Cardiac fibroblast (primary cell): Measurements from ENCODE around the gene C14orf132.

Experiments
- DNase-seq, 2 donors: peaks; one replicate each; pipeline versions ENCODE4 v3.0.0 to v3.0.0-alpha.2; 2010; ENCODE audit warnings: low read depth in 2 of 2
- H3K4me3 ChIP-seq, 2 donors: replicated peaks in 1 of 2; 1 replicate in 1 of 2; 2 replicates in 1 of 2; pipeline ENCODE4 v1.5.1; 2011; ENCODE audit warnings: low read depth in 2 of 2, low read length in 2 of 2, mild to moderate bottlenecking in 2 of 2, moderate library complexity in 1 of 2
- TF ChIP-seq, protein P1 (sequence below): IDR thresholded peaks from one replicate; pipeline ENCODE4 v1.5.1; 2011; ENCODE audit warnings: low read depth, mild to moderate bottlenecking, low read length, inconsistent platforms

The C14orf132 gene

DNA sequence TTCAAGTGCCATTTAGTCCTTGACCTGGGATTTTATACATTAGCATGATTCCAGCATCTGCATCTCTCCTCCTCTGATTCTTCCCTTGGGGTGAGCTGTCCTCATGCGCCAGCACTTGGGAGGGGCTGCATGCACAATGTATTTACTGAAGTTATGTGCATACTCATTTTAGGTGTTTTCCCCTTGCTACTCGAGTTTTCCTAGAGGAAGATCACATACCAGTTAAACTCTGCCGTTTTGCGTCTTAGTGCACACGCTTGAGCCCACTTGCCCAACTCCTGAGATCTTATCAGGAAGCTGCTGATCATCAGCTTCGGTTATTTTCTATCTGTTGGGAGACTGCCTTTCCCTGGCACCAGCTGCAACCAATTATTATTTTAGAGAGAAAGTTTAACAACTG, 78.8 kb downstream of the C14orf132 start:
- TF ChIP-seq, protein P1, sequence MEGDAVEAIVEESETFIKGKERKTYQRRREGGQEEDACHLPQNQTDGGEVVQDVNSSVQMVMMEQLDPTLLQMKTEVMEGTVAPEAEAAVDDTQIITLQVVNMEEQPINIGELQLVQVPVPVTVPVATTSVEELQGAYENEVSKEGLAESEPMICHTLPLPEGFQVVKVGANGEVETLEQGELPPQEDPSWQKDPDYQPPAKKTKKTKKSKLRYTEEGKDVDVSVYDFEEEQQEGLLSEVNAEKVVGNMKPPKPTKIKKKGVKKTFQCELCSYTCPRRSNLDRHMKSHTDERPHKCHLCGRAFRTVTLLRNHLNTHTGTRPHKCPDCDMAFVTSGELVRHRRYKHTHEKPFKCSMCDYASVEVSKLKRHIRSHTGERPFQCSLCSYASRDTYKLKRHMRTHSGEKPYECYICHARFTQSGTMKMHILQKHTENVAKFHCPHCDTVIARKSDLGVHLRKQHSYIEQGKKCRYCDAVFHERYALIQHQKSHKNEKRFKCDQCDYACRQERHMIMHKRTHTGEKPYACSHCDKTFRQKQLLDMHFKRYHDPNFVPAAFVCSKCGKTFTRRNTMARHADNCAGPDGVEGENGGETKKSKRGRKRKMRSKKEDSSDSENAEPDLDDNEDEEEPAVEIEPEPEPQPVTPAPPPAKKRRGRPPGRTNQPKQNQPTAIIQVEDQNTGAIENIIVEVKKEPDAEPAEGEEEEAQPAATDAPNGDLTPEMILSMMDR, result no peak
- no peak overlapping the region for H3K4me3 ChIP-seq
- DNase-seq, result no peak

DNA sequence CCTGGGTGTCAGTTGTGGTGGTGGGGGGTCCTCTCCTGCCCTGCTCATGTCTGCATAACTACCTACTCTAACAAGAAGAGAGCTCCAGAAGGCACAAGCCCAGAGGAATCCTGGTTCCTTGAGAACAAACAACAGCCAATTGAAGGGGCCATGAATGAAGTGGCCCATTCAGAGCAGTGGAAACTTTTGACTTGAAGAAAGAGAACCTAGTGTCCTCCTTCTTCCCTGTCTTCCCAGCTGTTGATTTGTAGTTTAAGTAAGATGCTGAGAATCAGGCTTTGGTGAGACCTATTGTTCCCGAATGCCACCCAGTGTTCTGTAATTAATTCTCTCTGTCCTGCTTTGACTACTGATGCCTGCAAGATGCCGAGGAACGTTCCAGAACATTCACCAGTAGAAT, 79.2 kb downstream of the C14orf132 start:
- H3K4me3 ChIP-seq, result no peak overlapping the region
- DNase-seq, result no peak
- TF ChIP-seq, protein P1, result no peak

DNA sequence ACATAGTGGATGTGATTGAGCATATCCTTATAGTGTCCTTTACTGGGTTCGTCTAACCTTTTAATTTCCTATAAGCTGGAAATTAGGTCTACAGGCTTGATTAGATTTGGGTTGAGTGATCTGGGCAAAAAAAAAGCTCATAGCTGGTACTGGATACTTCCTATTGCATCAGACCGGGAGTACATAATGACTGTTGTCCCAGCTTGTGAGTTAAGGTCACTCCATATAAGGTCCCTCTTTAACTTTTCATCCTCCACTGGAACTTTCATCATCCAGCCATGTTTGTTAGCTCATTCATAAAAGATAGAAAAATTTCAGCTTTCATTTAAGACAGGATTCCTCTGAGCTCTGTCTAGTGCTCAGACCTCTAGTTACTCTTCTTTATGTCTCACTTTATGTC, 80.8 kb downstream of the C14orf132 start:
- TF ChIP-seq, protein P1, result no peak
- H3K4me3 ChIP-seq, result no peak overlapping the region
- peak in 1 of 2 donors; percentile 23 for DNase-seq

DNA sequence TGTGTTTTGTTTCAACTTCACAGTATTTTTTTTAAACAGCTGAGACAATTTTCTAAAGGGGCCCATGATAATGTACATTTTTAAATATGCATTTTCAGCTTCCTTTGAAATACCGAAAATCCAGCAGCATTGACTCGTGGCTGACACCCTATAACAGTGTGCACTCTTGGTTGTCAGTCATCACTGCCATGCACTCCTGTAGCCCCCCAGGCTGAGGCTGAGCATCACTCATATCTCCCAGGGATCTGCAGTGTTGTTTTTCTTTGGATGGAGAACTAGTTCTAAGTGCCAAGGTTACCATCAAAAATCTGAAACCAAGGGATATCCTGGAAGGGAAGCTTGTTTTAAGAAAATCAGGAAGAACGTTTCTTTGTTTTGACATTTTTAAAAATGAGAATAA, 81.2 kb downstream of the C14orf132 start:
- H3K4me3 ChIP-seq, result no peak overlapping the region
- no peak for DNase-seq
- TF ChIP-seq, protein P1, result no peak

DNA sequence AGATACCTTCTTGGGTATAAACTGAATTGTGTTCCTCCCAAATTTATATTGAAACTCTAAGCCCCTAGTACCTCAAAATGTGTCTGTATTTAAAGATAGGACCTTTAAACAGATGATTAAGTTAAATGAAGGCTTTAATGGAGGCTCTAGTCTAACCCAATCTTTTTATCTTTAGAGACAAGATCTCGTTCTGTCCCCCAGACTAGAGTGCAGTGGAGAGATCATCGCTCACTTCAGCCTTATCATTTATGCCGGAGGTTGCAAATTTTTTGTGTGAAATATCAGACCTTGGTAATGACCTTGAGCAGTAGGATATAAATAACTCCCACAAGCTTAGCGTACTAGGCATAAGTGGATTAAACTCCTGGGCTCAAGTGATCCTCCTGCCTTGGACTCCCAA, 81.8 kb downstream of the C14orf132 start:
- TF ChIP-seq, protein P1, result no peak
- H3K4me3 ChIP-seq, result no peak overlapping the region
- DNase-seq, result no peak

DNA sequence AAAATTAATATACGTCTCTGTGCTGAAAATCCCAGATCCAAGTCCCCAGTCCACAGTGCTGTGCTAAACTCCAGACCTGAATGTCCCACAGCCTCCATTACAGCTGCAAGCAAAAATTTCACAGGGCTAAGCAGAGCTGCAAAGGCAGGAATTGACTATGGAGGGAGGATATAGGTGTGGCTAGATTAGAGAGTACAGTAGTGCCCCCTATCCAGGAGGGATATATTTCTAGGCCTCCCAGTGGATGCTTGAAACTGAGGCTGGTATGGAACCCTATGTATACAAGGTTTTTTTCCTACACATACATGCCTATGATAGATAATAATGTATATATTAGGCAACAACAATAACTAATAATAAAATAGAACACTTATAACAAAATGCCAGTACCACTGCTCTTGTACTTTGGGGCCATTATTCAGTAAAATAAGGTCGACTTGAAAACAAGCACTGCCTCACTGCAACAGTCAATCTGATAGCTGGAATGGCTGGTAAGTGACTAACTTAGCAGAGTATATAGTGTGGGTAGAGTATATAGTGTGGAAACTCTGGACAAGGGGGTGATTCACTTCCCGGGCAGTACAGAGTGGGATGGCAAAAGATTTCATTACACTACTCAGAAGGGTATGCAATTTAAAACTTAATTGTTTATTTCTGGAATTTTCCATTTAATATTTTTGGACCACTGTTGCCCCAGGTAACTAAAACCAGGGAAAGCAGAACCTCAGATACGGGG, 82.7 kb downstream of the C14orf132 start:
- DNase-seq, result peak; percentile 44 to 66
- TF ChIP-seq, protein P1, result no peak
- H3K4me3 ChIP-seq, result no peak overlapping the region

DNA sequence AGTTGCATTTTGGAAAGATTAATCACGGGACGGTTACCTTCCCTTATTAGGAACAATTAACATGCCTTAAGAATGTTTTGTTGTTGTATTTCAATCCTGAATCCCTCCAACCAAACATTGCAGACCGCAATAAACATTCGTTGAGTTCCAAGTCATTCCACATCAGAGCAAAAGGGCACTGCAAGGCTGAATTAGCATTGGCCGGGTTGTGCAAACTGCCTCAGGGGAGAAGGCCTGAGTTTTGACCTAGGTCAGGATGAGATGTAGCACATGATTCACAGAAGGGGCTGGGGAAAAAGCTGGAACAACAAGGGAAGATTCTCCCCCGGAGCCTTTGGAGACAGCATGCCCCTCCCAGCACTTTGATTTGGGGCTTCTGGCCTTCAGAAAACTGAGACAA, 83.3 kb downstream of the C14orf132 start:
- H3K4me3 ChIP-seq, result no peak overlapping the region
- DNase-seq, result peak; percentile 38 to 60
- TF ChIP-seq, protein P1, result no peak
